Measurements from ENCODE around the gene ANG.
"Not testable (repeated sequence)": the region's sequence is repeated elsewhere in the genome, so short reads cannot be mapped to it uniquely, and the experiment has no call there.

The ANG gene

DNA sequence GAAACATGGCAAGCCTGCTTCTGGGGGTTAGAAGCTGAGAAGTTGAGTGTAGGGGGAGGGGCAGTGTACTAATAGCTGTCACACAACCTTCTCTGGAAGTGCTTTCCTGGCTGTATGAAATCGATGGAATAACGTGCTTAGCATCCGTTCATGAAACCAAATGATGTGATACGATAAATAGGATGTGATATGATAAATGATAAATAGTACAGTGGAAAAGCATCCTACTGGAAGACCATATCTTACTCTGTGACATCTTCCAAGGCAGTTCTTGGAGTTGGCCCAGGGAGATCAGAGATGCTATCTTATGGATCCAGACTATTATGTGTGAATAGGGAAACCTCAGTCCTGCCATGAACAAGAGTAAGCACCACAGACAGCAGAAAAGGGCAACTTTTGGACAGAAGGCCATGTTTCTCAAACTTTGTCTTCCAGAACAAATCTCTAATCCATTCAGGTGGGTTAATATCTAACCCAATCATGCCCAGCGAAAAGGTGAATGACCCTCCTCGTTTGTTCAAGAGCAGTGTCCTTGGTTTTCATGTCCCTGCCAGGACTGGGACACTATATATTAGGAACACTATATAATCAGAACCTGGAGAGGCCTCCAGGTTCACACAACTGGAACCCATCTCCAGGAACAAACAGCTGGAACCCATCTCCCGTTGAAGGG, at the start of gene ANG:
Gene ANG, plus strand, starts transcription at position 598 of the 673 bp plus-strand sequence. CDS start 4,801 bp downstream, outside the sequence.
- DNase-seq, result no peak

DNA sequence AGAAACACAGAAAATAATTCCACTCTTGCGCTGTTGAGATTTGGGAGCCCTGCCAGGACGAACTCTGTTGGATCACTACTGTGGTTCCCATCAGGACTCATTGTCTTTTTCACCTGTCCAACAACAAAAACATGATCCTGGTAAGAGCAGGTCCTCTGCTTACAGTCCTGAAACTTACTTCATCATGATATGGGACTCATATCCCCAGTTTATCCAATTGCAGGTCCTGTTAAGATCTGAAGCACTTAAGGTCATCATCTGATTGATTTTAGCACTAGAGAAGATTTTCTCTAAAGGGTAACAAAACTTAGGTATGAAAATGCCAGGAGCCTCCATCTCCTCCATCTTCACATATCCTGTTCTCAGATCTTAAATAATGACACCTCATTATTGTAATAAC, 47.0 kb upstream of the ANG start, which contains the start of gene OR6S1:
Gene OR6S1, minus strand, starts transcription at position 101 of the 400 bp plus-strand sequence. Its CDS starts 0 bp downstream, at position 101.
- DNase-seq, result no peak

DNA sequence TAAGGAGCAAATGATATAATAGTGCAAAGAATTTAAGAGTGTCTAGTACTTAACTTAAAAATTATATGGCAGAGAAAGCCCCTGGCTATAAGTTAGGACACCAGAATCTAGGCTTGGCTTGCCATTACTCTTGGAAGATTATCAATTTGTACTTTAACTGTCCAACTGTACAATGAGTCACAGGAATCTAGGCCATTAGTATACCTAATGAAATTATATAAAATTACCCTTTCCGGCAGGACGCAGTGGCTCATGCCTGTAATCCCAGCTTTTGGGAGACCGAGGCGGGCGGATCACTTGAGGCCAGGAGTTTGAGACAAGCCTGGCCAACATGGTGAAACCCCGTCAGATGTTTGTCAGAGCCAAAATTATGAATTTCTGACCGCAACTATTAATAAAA, 46.4 kb upstream of the ANG start:
- DNase-seq, result no peak

DNA sequence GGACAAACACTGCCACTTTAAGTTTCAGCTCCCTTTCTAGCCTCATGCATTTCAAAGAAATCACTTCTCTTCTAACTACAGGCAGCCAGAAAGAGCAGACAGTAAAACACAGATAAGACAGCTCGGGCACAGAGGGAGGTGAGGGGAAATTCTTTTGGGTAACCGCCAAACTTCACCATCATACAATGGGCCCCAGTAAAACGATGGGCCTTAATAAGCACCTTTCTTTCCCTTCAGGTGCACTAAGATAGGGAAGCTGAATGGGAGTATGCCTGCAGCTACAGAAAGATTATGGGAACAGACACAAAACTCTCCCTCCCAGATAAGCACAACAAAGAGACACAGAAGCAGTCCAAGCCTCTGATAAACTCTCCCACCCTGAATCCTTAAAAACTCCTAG, 45.8 kb upstream of the ANG start:
- not testable (repeated sequence) for DNase-seq

GRCh38 chr14:20644520-20644919, 44.0 kb upstream of the ANG start:
- DNase-seq, result no peak

GRCh38 chr14:20645481-20645880, 43.1 kb upstream of the ANG start:
- DNase-seq, result no peak

DNA sequence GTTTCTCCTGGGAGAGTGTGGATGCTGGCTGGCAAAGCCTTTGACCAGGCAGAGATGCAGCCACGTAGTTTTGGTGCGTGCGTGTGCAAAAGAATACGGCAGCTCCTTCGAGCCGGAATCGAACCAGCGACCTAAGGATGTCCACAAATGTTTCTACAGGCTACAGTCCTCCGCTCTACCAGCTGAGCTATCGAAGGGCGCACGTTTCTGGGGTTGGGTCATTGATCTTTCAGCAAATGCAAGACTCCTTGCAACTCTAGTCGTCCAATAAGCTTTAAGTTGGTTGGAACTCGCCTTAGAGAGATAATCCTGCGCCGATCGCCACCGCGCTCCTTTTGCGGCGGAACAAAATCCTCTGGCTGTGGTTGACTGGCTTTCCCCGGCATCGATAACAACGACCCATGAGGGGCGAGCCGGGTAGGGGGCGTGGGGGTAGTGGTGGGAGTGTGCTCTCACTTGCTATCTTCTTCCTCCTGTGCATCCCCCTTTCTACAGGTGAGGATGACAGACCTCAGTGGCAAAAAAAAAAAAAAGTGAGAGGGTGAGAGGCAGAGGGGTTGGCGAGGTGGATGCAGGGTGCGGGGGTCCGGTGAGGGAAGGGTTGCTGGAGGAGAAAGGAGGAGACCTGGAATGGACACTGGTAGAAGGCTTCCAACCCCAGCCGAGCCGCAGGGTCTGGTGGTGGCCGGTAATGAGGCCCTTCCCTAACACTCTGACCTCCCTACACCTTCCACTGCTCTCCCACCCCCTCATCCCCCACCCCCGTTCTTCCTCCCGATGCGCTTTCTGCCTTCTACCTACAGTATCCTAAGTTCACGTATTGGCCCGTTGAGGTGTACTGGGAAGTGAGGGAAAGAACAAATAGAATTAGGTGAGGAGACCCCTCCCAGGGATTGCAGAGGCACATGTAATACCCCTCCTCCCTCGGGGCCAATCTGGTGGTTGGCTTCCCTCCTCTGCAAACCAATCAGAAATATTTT, 35.3 kb upstream of the ANG start:
- DNase-seq, result peak; percentile 92

DNA sequence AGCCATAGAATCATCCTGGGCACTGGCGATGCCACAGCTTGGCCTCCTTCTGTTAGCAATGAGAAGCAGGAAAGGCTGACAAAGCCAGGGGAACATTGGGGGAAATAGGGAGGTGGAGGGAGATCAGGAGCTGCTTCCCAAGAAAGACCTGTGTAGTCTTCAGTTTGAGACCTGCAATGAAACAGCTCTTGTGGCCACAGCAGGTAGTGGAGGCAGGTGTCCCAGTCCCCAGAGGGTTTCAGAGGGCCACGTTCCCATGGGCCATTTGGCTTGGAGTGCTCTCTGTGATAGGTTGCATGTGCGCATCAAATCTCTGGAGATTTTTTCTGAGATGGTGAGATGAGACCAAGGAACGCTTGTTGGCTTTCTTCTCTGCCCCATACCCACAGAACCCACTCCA, 32.7 kb upstream of the ANG start:
- DNase-seq, result no peak

DNA sequence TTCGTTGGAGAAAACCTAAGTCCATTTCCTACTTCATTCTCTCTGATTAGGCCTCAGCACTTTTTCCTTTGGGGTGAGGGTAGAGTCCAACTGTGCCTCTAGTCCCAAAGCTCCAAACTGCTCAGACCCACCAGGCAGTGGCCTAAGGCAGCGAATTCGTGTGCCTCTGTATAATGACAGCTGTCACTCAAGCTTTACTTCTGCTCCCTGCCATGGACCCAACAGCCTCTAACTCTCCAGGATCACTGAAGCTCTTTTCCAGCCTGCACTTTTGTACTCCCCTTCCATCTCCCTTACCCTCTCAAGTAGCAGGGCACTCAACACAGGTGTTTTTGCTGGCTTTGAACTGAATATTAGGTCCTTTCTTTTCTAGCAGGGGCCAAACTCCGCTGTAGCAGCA, 32.3 kb upstream of the ANG start:
- DNase-seq, result no peak

DNA sequence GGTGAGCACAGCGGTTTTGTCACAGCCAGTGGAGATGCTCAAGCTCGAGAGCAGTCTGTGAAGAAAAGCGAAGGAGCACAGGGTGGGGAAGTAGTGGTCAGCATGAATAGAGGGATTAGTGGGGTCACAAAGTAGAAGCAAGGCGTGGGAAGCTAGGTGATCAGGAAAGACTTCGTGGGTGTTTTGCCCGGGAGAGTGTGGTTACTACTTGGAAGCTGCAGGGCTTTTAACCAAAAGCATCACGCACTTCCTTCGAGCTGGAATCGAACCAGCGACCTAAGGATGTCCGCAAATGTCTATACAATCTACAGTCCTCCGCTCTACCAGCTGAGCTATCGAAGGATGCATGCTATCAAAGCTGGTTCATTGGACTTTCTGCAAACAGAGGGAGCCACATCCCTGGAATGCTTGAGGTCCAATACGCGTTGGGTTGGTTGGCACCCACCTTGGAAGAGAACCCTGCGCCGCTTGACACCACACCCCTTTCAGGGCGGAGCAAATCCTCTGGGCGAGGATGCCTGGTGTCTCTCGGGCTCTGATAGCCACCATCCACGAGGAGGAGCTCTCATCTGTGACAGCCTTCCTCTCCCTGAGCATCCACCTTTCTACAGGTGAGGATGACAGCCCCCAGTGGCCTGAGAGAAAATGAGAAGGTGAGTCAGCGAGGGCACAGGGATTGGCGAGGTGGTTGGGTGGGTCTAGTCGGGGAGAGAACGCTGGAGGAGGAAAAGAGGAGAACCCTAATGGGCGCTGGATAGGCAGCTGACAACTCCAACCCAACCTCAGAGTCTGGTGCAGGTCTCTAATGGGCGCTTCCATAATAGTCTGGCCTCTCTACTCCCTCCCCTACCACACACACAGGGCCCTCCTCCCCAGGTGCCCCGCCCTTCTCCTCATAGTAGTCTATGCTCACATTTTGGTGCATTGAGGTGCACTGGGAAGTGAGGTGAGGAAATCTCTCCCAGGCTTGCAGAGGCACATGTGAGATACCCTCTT, 31.1 kb upstream of the ANG start:
- peak; percentile 69 for DNase-seq

DNA sequence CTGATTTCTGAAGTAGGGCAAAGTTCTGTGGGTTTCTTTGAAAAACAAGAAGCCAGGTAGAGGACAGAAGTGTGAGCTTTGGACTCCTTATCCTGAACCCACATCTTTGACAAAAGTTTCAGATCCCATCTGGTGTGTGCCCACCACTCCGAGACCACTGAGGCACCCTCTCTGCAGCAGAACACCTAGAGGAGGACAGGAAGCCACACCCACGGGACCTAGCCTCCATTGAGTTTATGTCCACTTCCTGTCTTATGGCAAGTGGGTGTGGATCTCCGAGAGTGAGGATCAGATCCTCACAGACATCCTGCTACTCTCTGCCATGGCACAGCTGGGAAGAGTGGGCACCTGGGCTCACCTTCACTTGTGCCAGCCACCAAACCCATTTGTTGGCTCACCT, 30.3 kb upstream of the ANG start:
- no peak for DNase-seq

- no peak for DNase-seq
These were observed 29.2 kb upstream of the ANG start for GRCh38 chr14:20659336-20659735.

- DNase-seq, result no peak
These were observed 28.7 kb upstream of the ANG start for GRCh38 chr14:20659813-20660395.

DNA sequence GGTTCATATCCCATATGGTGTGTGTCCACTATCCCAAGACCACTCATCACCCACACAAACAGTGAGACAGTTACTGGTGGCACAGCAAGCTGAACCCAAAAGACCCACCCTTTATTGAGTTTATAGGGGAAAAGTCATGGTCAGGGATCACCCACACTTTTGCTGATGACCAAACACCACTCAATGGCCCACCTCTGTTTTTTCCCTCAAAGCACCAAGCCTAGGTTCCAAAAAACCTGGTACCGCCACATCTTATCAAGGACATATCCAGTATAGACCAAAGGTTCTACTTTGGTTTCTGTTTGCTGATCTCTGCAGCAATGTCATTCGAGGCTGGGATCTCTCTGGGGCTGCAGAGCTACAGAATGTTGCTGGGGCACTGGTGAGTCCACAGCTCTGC, 27.4 kb upstream of the ANG start:
- no peak for DNase-seq

- peak; percentile 95 for DNase-seq
These were observed 25.4 kb upstream of the ANG start for GRCh38 chr14:20662968-20663732.

DNA sequence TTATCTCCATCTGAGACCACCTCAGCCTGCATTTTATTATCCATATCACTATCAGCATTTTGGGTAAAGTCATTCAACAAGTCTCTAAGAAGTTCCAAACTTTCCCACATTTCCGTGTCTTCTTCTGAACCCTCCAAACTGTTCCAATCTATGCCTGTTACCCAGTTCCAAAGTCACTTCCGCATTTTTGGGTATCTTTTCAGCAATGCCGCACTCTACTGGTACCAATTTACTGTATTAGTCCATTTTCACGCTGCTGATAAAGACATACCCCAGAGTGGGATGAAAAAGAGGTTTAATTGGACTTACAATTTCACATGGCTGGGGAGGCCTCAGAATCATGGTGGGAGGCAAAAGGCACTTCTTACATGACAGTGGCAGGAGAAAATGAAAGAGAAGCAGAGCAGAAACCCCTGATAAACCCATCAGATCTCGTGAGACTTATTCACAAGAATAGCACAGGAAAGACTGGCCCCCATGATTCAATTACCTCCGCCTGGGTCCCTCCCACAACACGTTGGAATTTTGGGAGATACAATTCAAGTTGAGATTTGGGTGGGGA, 22.1 kb upstream of the ANG start:
- DNase-seq, result not testable (repeated sequence)

DNA sequence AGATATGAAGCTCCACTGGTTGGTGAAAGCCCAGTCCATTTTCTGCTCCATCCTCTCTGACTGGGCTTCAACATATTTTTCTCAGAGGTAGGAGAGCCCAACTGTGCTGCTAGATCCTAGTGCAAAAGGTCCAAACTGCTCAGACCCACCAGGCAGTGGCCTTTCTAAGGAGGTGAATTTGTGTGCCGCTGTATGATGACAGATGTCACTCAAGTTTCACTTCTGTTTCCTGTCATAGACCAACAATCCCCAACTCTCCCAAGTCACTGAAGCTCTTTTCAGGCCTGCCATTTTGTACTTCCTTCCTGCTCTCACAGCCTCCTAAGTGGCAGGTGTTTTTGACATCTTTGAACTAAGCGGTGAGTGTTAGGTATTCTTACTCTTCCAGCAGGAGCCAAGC, 20.6 kb upstream of the ANG start:
- DNase-seq, result peak; percentile 84

- no peak for DNase-seq
These were observed 19.6 kb upstream of the ANG start for GRCh38 chr14:20668969-20669368.

GRCh38 chr14:20671597-20672283, 16.8 kb upstream of the ANG start:
- DNase-seq, result peak; percentile 50

DNA sequence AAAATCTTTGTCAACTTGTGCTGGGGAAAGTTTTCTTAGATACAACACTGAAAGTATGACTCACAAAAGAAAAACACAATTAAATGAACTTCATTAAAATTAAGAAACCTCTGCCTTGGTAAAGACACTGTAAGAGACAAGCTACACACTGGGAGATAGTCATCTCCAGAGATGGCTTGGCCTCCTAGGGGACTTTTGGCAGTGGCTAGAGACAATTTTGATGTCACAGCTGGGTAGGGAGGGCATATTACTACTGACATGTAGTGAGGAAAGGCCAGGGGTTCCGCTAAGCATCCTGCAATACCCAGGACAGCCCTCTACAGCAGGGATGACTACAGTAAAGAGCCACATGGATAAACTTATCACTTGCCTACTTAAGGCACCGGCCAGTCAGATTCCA, 12.9 kb upstream of the ANG start:
- DNase-seq, result peak; percentile 53

- no peak for DNase-seq
These were observed 12.5 kb upstream of the ANG start for GRCh38 chr14:20676072-20676471.

Data from activated CD4-positive, alpha-beta T cell treated with anti-CD3 and anti-CD28 coated beads, Interleukin-10, Interleukin-2, amounts not matched to agents 100 ng/mL and 50 ng/mL, durations not matched to agents 16 hours and 8 hours (primary cell).